GM13977 (cell line): ENCODE measurements around the gene LRRC26.
A peak's percentile ranks its signal among the peaks of the same experiment; 100 is the strongest.

Source experiments
- DNase-seq: peaks from one replicate; pipeline ENCODE4 v3.0.0; 2012; ENCODE audit warnings: low spot score
- in situ Hi-C: fragments of 300-500 bp; cut with MboI; formaldehyde crosslinking; loops from one replicate; pipeline ENCODE4 v1.12.0; 2022; ENCODE audit warnings: low sequenced_read_pairs, low pct_unique_long_range_greater_than_20kb, mixed read lengths, inconsistent platforms; ENCODE audit not compliant: unreplicated experiment
- TF ChIP-seq, protein P1 (sequence below): IDR thresholded peaks from 2 replicates; pipeline ENCODE4 v1.5.1; 2012; ENCODE audit warnings: mild to moderate bottlenecking, control low read depth; ENCODE audit not compliant: insufficient read depth; ENCODE audit errors: extremely low read depth, missing control alignments

The LRRC26 gene

DNA sequence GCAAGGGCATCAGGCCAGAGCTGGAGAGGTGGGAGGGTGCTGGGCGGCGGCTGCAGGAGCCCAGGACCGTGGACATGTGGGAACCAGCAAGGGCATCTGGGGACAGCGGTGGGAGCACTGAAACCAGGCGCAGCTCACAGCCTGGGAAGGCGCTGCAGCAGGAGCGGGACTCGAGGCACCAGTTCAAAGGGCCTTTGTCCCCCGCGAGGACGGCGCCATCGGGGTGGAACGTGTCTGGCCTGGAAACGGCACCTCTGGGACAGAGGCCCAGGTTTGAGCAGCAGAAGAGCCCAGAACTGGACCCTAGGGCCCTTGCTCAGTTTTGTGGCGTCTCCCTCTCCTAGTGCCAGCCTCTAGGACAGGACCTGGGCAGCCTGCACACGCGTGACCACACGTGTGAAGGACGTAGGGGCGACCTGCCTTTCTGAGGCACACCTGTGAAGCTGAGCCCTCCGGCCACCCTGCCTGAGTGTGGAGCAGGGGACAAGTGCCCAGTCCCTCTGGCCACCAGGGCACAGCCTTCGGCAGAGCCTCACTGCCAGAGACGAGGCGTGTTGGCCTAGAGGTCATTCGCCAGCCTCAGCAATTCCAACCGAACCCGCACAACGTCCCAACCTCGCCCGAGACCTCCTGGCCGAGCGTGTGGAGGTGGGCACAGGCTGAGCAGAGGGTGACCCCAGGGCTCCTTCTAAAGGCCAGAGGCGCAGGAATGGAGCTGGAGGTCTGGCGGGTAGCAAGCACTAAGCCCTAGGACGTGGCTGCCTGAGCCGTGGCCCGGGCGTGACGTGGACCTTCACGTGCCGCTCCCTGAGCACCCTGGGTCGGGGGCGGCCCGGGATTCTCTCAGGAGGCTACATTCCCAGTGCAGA is 4.2 kb upstream of the LRRC26 start:
- TF ChIP-seq, protein P1, sequence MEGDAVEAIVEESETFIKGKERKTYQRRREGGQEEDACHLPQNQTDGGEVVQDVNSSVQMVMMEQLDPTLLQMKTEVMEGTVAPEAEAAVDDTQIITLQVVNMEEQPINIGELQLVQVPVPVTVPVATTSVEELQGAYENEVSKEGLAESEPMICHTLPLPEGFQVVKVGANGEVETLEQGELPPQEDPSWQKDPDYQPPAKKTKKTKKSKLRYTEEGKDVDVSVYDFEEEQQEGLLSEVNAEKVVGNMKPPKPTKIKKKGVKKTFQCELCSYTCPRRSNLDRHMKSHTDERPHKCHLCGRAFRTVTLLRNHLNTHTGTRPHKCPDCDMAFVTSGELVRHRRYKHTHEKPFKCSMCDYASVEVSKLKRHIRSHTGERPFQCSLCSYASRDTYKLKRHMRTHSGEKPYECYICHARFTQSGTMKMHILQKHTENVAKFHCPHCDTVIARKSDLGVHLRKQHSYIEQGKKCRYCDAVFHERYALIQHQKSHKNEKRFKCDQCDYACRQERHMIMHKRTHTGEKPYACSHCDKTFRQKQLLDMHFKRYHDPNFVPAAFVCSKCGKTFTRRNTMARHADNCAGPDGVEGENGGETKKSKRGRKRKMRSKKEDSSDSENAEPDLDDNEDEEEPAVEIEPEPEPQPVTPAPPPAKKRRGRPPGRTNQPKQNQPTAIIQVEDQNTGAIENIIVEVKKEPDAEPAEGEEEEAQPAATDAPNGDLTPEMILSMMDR: no peak
- in situ Hi-C loops: no loop called here

DNA sequence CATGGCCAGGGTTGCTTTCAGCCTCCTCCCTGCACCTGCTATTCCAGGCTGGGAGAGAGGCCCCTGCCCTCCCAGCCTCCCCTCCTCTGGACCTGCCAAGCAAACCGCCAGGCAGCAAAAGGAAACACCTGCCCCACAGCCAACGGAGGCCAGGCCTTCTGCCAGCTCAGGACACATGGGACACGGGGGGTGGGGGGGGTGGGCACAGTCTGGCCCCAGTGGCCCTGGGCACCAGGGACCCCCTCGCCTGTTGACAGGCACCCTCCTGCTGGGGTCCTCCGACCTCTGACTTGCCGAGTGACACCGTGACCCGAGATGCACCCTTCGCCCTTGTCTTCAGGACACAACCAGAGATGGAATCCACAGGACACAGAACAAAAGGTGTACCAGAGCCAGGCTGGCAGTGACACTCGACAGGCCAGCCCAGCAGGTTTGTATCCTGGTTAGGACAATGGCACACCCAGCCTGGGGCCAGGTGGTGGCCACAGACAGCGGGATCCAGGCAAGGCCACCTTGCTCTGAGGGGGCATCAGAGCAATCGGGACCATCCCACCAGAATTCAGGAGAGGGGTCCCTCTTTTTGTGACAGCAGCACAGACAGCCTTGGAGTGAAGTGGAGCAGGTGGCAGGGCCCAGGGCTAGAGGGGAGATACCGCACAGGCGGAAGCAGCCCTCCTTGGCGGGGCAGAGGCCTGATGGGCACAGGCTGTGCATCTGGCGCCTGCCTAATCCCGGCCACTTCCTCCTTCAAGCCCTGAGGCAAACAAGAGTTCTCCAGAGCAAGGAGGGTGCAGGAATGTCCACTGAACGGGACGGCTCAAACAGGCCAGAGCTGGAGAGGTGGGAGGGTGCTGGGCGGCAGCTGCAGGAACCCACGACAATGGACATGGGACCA is 3.3 kb upstream of the LRRC26 start:
- in situ Hi-C loops: no loop called here
- TF ChIP-seq, protein P1: no peak
- peak; percentile 48 for DNase-seq

More for the DNA sequence above, 4.2 kb upstream of the LRRC26 start:
- peak; percentile 39 for DNase-seq

DNA sequence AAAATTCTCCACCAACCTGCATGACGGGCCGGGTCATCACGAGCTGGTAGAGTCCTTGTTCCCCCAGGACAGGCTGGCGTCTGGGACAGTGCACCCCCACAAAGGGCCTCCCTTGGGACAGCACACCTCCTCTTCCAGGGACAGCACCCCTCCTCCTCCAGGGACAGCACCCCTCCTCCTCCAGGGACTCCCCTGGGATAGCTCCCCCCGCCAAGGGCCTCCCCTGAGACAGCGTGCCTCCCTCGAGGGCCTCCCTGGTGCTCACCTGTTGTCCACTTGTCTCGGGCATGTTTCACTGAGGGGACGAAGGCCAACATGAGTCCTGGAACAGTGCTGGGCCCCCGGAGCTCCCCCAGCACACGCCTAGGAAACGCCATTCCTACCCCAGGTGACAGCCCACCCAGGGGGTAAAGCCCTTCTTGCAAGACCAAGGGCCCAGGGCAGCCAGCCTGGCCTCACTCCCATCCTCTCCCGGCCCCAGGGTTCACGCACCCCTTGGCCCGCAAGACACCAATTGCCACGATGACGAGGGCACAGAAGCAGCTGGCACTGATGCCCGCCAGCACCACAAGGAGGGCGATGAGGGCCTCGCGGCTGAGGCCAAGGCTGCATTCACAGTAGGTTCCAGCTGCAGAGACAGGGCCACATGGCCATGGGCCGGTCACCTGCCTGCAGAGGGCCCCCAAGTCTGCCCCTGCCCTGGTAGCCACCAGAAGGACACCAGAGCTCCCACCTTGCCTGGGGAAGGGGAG is 1.5 kb upstream of the LRRC26 start:
- in situ Hi-C loops: no loop called here
- DNase-seq: peak; percentile 38
- TF ChIP-seq, protein P1: no peak

DNA sequence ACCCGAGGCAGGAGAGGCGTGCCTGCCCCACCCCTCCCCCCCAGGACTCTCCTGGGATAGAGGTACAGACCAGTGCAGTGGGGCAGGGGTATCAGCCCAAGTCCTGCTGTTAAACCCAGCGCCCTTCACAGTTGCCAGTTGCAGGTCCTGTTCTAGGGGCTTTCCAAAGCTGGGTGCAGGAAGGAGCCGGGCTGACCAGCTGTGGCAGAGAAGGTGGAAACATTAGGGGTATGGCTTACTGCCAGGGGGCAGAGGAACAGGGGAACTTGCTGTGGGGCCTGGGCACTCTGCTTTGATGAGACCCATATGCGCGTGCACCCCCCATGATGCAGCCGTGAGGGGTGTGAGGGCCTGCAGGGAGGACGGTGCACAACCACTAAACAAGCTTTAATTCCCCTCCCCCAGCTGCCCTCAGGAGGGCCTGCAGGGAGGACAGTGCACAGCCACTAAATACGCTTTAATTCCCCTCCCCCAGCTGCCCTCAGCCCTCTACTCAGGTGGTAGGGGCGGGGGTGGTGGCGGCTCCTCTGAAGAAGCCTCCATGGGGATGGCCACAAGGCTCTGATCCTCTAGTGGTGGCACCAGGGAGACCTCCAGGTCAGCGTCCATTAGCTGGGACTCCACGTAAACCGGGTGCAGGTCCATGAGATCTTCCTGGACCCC is 766 bp upstream of the LRRC26 start:
- TF ChIP-seq, protein P1: no peak
- peak; percentile 50 for DNase-seq
- in situ Hi-C loops: no loop called here

DNA sequence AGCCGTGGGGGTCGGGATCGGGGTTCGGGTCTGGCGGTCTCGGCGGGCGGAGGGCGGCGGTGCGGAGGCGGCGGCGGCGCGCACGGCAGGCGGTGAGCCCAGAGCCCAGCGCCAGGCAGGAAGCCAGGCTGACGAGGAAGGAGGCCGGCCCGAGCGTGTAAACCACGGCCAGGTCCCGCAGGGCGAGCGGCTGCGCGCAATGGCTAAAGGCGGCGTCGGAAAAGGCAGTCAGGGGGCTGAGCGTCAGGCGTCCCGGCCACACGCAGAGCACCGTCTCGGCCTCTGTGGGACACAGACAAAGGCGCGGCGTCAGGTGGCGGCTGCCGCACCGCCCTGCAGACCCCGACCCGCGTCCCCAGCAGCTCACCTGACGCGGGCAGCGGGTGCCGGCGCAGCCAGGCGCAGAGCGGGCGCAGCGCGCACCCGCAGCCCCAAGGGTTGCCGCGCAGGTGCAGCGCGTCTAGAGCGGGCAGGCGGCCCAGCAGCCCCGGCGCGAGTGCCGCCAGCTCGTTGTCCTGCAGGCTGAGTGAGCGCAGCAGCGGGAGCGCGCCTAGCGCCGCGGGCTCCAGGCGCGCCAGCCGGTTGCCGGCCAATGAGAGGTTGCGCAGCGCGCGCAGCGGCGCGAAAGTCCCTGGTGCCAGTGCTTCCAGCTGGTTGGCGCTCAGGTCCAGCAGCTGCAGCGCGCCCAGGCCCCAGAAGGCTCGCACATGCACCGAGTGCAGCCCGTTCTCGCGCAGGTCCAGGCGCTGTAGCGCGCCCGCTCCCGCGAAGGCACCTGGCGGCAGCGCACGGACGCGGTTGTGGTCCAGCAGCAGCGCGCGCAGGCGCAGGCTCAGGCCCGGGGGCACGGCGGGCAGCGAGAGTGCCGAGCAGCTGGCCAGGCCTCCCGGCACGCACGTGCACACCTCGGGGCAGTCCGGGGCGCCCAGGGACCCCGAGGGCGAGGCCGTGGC is 671 bp downstream of the LRRC26 start:
- DNase-seq: peak; percentile 87
- in situ Hi-C loops: no loop called here
- TF ChIP-seq, protein P1: no peak
